ENCODE results near the gene ADM.
A peak's percentile ranks its signal among the peaks of the same experiment; 100 is the strongest.

Gene ADM

DNA sequence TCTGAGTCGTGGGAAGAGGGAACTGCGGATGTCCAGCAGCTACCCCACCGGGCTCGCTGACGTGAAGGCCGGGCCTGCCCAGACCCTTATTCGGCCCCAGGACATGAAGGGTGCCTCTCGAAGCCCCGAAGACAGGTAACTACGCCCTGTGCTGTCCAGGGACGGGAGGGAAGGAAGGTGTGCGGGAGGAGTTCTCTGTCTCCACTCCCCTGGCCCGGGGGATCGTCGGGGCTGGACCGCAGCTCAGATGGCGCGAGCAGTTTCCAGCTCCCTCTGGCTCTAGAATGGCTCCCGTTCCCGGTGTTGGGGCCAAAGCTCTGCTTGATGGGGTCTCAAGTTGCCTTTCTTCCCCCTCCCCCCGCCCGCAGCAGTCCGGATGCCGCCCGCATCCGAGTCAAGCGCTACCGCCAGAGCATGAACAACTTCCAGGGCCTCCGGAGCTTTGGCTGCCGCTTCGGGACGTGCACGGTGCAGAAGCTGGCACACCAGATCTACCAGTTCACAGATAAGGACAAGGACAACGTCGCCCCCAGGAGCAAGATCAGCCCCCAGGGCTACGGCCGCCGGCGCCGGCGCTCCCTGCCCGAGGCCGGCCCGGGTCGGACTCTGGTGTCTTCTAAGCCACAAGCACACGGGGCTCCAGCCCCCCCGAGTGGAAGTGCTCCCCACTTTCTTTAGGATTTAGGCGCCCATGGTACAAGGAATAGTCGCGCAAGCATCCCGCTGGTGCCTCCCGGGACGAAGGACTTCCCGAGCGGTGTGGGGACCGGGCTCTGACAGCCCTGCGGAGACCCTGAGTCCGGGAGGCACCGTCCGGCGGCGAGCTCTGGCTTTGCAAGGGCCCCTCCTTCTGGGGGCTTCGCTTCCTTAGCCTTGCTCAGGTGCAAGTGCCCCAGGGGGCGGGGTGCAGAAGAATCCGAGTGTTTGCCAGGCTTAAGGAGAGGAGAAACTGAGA, 1.4 kb downstream of the ADM start:
- in situ Hi-C loops (cut with HindIII; ENCODE audit: low sequenced_read_pairs) = no loop called here
- TF ChIP-seq, protein P1, sequence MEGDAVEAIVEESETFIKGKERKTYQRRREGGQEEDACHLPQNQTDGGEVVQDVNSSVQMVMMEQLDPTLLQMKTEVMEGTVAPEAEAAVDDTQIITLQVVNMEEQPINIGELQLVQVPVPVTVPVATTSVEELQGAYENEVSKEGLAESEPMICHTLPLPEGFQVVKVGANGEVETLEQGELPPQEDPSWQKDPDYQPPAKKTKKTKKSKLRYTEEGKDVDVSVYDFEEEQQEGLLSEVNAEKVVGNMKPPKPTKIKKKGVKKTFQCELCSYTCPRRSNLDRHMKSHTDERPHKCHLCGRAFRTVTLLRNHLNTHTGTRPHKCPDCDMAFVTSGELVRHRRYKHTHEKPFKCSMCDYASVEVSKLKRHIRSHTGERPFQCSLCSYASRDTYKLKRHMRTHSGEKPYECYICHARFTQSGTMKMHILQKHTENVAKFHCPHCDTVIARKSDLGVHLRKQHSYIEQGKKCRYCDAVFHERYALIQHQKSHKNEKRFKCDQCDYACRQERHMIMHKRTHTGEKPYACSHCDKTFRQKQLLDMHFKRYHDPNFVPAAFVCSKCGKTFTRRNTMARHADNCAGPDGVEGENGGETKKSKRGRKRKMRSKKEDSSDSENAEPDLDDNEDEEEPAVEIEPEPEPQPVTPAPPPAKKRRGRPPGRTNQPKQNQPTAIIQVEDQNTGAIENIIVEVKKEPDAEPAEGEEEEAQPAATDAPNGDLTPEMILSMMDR (IDR thresholded peaks at IDR 0.05; ENCODE audit: low read depth, low read length) = no peak
- H3K4me3 ChIP-seq (ENCODE audit: low read depth, low read length) = peak overlapping the region; percentile 76
- peak; percentile 32 for DNase-seq (ENCODE audit: low read depth, low spot score)

- peak; percentile 18 for DNase-seq (ENCODE audit: low read depth, low spot score)
- in situ Hi-C loops (cut with HindIII; ENCODE audit: low sequenced_read_pairs) = no loop called here
- peak overlapping the region; percentile 76 for H3K4me3 ChIP-seq (ENCODE audit: low read depth, low read length)
- TF ChIP-seq, protein P1 (IDR thresholded peaks at IDR 0.05; ENCODE audit: low read depth, low read length) = no peak
Measured at GRCh38 chr11:10307022-10307399, 2.1 kb downstream of the ADM start.

DNA sequence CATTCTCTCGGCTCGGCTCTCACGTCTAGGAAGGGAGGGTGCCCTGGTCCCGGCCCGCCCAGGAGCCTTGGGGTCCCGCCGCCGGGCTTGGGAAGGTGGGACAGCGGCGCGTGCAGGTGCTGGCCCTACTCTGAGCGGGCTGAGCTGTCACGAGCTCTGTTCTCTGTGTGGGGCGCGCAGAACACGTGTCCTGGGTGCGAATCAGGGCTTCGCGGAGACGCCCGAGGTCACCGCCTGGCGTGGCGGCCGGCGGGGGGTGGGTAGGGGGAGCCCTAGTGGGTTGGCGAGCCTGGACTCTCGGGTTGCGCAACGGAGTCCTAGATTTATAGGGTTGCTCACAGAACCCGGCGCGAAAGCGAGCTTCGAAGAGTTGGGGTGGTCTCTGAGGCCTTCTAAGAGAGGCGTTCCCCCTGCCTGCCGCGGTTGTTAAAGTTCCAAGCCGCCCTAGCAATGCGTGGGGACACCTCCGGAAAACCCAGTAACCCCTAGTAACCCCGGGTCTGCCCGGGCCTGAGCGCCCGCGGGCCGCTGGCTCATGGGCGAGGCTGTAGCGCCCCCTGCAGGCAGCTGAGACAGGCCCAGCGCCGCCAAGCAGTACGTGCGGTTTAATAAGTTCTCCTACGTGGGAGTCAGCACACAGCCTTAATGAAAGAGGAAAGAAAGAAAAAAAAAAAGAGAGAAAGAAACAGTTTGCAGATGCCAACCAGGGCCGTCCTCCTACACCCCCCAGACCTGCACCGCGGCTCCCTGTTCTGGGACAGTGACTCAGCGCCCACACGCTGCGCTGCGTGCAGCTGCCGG, 2.7 kb downstream of the ADM start:
- TF ChIP-seq, protein P1 (IDR thresholded peaks at IDR 0.05; ENCODE audit: low read depth, low read length) = peak; percentile 90
- peak overlapping the region; percentile 76 for H3K4me3 ChIP-seq (ENCODE audit: low read depth, low read length)
- peak; percentile 95 for DNase-seq (ENCODE audit: low read depth, low spot score)
- in situ Hi-C loops (cut with HindIII; ENCODE audit: low sequenced_read_pairs) = no loop called here

GRCh38 chr11:10308201-10308954, 3.5 kb downstream of the ADM start:
- peak; percentile 38 for DNase-seq (ENCODE audit: low read depth, low spot score)
- peak overlapping the region; percentile 76 for H3K4me3 ChIP-seq (ENCODE audit: low read depth, low read length)
- in situ Hi-C loops (cut with HindIII; ENCODE audit: low sequenced_read_pairs) = no loop called here
- TF ChIP-seq, protein P1 (IDR thresholded peaks at IDR 0.05; ENCODE audit: low read depth, low read length) = no peak

GRCh38 chr11:10309163-10310093, 4.6 kb downstream of the ADM start:
- DNase-seq (ENCODE audit: low read depth, low spot score) = peak; percentile 83
- no peak overlapping the region for H3K4me3 ChIP-seq (ENCODE audit: low read depth, low read length)
- in situ Hi-C loops (cut with HindIII; ENCODE audit: low sequenced_read_pairs) = no loop called here
- TF ChIP-seq, protein P1 (IDR thresholded peaks at IDR 0.05; ENCODE audit: low read depth, low read length) = no peak

All from astrocyte of the spinal cord (primary cell).